GM12864 (cell line): ENCODE data around the gene ZBTB17.
A peak's percentile ranks its signal among the peaks of the same experiment; 100 is the strongest.

Source experiments
- DNase-seq: peaks from one replicate; pipeline ENCODE4 v3.0.0-alpha.2; 2011; ENCODE audit warnings: low read depth
- H3K4me3 ChIP-seq: 2 replicates; pipeline ENCODE4 v1.5.1; 2011; ENCODE audit warnings: mild to moderate bottlenecking, low read depth, low read length, control low read depth
- TF ChIP-seq, protein P1 (sequence below): IDR thresholded peaks from 2 replicates; pipeline ENCODE4 v1.5.1; 2011; ENCODE audit warnings: low read depth, mild to moderate bottlenecking, moderate library complexity, low read length, control low read depth, inconsistent platforms; ENCODE audit errors: missing control alignments

ZBTB17 gene

DNA sequence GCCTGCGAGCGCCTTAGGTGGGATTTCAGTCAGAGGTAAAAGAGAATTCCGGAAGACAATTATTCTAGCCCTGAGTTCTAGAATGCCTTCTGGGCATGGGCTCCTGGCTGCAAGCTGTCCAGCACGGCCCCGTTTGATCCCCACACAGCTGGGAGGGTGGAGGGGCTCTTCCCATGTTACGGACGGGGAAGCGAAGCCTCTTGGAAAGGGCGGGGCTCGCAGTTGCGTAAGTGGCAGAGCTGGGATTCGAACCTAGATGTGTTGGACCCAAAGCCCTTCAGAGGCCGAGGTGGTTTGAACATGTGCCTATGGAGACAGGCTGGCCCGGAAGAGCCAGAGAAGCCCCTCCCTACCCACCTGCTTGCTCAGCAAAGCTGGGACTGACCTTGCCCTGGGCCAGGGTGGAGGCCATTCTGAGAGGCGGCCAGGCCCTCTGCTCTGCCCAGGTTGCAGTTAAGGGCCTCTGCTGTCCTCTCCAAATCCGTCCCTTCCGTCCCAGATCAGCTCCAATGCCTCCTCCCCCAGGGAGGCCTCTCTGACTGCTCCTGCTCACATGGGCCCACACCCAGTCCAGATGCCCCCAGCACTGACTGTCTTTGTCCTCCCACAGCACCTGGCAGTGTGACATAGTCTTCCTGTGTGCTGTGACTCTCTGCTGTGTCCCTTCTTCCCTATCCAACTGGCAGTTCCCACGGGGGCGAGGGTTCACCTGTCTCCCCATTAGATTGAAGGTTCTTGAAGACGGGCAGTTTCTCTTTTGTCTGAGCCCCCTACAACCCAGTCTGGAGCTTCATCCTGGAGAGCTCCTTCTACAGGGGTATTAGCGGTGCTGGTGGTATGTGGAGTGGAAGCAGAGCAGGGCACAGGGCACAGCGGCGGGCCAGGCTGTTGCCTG, 43.1 kb upstream of the ZBTB17 start:
- TF ChIP-seq, protein P1, sequence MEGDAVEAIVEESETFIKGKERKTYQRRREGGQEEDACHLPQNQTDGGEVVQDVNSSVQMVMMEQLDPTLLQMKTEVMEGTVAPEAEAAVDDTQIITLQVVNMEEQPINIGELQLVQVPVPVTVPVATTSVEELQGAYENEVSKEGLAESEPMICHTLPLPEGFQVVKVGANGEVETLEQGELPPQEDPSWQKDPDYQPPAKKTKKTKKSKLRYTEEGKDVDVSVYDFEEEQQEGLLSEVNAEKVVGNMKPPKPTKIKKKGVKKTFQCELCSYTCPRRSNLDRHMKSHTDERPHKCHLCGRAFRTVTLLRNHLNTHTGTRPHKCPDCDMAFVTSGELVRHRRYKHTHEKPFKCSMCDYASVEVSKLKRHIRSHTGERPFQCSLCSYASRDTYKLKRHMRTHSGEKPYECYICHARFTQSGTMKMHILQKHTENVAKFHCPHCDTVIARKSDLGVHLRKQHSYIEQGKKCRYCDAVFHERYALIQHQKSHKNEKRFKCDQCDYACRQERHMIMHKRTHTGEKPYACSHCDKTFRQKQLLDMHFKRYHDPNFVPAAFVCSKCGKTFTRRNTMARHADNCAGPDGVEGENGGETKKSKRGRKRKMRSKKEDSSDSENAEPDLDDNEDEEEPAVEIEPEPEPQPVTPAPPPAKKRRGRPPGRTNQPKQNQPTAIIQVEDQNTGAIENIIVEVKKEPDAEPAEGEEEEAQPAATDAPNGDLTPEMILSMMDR, result no peak

DNA sequence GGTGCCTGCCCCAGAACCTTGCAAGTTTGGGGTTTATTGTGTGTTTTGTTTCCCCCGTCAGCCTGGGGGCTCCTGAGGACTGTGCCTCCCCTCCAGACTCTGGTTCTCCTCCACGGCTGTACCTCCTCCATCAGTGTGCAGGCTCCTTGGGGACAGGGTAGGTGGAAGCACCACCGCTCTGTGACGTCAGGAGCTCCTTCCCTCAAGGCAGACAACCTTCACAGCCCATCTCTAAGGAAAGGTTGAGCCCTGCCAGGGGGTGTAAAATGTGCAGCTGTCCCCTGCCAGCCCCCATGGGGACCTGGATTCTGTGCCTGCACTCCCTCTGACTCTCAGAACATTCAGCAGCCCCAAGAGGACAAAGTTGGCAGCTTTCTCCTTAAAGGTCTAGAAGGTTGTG, 42.4 kb upstream of the ZBTB17 start:
- TF ChIP-seq, protein P1, result no peak
- no peak overlapping the region for H3K4me3 ChIP-seq
- no peak for DNase-seq

More for the DNA sequence above, 43.1 kb upstream of the ZBTB17 start:
- no peak for DNase-seq
- no peak overlapping the region for H3K4me3 ChIP-seq

DNA sequence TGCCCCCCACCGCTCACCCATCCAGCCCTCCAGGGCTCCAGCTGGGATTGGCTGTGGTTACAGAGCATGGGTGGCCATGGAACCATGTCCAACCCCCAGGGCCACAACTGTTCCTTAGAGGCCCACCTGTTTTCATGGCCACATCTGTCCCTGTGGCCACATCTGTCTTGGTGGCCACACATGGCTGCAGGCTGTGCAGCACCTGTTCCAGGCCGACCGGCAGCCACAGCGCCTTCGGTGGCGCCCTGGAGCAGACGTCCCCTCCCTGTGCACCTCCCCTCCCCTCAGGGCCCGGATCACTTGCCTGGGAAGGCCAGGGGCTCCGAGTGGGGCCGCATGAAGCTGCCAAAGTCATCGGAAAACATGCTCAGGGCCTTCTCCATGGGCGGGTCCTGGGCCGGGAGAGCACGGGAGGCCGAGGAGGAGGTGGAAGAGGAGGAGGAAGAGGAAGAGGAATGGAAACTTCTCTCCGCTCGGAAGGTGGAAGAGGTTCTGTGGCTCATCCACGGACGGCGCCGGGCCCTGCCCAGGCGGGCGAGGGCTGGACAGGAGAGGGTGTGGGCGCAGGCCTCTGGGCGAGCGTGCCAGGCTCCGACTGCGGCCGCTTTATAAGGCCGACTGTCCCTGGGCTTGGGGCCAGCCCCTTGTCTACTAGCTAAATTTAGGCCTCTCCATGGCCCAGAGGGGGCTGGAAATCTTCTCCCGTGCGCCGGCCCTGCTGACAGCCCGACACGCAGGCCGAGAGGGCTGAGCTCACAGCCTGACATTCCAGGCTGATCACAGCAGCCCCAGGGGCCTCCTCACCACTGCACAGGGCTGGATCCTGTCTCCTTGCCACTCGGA, 41.8 kb upstream of the ZBTB17 start, which contains the start of gene HSPB7:
Gene HSPB7 (minus strand): TSS at position 583 of the 843 bp plus-strand sequence. CDS start 80 bp downstream, at position 503.
- no peak for DNase-seq
- TF ChIP-seq, protein P1, result peak; percentile 15
- no peak within 1 kb of the TSS for H3K4me3 ChIP-seq

DNA sequence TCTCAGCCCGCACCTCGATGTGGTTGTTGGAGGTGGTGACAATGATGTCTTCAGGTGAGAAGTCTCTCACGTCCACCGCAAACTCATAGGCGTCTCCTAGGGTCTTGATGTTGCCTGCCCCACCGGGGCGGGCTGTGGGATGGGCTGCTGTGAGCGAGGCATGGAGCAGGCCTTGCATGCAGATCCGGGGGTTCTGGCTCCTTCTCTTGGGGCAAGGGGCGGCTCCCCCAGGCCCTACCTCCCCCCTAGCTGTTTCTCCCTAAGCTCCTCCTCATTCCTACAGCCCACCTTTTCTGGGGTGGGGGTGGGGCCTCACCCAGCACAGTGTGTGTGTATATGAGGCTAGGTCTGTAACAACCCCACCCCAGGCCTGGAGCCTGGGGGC, 41.2 kb upstream of the ZBTB17 start:
- TF ChIP-seq, protein P1, result no peak
- no peak overlapping the region for H3K4me3 ChIP-seq
- no peak for DNase-seq

DNA sequence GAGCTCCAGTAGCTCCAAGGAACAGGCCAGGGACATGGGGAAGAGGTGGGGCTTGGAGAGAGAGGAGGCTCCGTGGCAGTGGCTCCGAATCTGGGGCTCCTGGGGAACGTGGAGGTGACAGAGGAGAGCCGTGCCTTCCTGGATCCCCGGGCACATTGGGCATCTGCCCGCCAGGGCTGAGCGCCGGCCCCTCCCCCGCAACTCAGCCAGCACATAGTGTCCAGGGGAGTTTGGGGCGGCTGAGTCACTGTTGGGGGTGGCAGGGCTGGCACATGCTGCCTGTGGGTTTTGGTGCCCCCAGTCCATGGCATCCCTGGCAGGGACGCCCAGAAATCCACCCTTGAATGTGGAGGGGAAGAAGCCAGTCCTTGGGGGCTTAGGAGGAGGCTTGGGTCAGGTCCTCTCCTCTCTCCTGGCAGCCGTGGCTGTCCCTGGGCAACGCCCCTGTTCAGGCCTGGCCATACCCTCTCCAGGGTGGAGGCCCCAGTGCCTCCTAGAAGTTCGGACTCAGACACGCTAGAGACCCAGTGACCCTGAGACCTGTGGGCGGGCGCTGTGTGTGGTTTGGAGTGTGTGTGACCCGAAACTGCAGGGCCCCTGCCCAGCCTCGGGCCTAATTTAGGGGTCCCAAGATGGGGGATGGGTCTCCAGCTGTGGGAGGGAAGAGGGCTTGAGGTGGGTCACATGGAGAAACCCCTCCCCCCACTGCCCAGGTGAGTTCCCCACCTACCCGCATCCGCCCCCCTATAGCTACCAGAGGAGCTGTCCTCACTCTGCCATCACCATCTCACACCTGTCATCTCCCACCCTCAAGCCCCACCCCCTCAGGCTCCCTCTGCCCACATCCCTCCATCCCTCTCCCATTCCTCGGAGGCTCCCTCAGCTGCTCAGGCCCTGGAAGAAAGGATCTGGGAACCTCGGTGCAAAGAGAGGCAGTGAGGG, 40.3 kb upstream of the ZBTB17 start:
- H3K4me3 ChIP-seq, result no peak overlapping the region
- TF ChIP-seq, protein P1, result no peak
- no peak for DNase-seq

DNA sequence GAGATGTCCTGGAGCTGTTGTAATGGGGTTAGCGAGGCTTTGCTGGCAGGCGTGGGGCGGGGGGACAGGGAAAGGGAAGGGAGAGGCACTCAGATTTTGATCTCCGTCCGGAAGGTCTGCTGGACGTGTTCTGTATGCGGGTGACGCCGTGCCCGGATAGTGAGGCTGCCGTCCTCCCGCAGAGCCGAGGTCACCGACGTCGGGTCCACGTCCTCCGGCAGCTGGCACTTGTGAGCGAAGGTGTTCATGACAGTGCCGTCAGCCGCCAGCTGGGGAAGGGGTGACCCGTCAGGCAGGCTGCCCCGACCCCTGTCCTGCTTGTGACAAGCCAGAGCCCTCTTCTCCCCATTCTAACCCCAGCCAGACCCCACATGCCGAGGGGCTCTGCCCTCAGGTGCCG, 39.6 kb upstream of the ZBTB17 start:
- TF ChIP-seq, protein P1, result no peak
- no peak for DNase-seq

More for the DNA sequence above, 39.6 kb upstream of the ZBTB17 start:
- no peak overlapping the region for H3K4me3 ChIP-seq
